SH-SY5Y (cell line): ENCODE results near the gene RERE.

Experiments used
- GATA2 ChIP-seq: IDR thresholded peaks from 2 replicates; pipeline ENCODE4 v1.6.1; 2011; ENCODE audit warnings: mild to moderate bottlenecking, low read depth, low read length
- GATA3 ChIP-seq: IDR thresholded peaks from 2 replicates; pipeline ENCODE4 v1.6.1; 2011; ENCODE audit warnings: low read depth, mild to moderate bottlenecking, low read length, moderate library complexity

The RERE gene

GRCh38 chr1:8358897-8359616 lies 458.4 kb downstream of the RERE start:
- no peak for TF ChIP-seq GATA2
- TF ChIP-seq GATA3: no peak

DNA sequence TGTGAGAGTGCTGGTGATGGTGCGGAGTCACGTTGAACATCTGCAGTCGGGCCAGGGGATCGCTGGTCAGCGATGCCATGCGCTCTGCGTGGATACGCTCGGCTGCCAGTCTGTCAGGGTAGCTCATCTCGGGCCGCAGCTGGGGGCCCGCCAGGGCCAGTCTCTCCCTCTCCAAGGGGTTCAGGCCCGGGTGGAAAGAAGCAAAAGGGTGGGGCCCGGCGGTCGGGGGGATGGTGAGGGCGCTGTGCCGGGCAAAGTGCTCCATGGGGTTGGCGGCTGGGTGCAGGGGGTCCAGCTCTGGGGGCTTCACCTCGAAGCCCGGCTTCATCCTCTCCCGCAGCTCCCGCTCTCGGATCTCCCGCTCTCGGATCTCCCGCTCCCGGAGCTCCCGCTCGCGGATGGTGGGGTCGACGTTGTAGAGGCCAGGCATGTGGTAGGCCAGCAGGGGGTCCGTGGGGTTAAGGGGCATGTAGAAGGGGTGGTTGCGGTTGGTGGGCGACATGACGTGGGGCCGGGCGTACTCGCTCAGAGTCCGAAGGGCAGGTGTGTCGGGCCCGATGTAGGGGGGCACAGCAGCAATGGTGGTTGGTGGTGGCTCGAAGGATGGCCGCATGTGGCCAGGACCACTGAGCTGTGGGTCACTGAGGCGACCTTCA lies 459.1 kb downstream of the RERE start:
- TF ChIP-seq GATA3: no peak
- TF ChIP-seq GATA2: no peak

DNA sequence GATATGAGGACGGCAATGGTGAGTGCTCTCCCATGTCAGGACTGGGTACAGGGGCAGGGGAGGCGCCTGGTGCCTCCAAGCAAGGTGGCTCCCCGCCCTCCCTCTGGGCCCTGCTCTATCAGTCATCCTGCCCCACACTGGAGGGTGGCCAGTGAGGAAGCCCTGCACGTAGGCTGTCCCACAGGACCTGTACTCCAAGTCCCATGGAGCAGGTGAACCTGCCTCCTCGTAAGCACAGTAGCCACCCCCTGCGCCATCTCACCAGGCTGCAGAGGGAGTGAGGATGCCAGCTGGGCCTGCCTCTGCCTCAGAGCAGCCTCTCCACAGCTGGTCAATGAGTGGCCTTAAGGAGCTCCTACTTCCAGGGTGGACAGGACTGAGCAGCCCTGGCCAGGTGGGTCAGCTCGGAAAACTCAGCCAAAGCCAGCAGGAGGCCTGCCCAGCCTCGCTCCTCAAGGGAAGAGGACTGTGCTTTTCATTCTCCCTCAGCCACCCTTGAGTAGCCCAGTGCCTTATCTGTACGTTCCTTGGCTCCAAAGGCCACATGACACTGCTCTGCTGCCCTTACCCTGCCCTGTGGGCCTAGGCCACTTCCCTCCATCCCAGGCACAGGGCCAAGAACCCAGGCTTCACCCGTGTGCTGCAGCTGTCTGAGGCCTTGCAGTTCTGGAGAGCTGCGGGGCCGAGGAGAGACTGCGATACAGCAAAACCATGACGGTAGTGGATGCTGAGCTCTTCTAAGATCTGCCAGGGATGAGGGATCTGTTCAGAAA lies 459.9 kb downstream of the RERE start:
- no peak for TF ChIP-seq GATA2
- TF ChIP-seq GATA3: no peak

- no peak for TF ChIP-seq GATA3
Measured at GRCh38 chr1:8356256-8357209, 460.9 kb downstream of the RERE start.

DNA sequence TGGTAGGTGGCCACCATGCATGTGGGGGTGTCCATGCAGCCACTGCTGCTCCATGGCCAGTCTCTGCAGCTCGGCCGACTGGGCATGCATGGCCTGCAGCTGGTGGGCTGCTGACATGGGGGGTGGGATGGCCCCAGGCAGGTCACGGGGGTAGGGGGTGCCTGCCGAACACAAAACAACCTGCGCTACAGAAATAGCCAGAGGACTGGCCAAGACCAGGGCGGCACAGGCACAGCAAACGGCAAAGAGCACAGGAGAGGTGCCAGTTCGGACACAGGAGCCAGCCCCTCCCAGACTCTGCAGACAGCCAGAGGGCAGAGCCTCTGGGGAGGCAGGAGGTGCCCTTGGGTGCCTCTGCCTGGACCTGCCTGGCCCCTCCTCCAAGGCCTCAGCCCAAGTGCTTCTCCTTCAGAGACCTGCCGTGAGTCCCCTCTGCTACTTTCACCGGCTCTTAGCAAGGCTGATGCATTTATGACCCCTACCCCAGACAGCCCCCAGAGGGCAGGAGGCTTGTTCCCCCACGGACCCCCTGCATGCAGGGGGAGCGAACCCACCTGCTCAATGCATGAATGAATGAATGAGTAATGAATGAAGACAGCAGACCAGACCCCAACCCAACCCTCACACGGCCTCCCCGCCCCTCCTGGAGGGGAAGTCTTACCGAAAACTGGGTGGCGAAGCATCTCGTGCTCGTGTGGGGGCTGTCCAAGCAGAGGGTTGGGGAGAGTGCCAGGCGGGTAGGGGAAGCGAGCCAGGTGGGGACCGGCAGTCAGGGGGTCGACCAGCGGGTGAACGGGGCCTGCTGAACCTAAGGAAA lies 461.8 kb downstream of the RERE start:
- TF ChIP-seq GATA3 (no peak), GATA2 (no peak)

GRCh38 chr1:8354038-8354437 lies 463.4 kb downstream of the RERE start:
- TF ChIP-seq GATA2: no peak
- no peak for TF ChIP-seq GATA3

DNA sequence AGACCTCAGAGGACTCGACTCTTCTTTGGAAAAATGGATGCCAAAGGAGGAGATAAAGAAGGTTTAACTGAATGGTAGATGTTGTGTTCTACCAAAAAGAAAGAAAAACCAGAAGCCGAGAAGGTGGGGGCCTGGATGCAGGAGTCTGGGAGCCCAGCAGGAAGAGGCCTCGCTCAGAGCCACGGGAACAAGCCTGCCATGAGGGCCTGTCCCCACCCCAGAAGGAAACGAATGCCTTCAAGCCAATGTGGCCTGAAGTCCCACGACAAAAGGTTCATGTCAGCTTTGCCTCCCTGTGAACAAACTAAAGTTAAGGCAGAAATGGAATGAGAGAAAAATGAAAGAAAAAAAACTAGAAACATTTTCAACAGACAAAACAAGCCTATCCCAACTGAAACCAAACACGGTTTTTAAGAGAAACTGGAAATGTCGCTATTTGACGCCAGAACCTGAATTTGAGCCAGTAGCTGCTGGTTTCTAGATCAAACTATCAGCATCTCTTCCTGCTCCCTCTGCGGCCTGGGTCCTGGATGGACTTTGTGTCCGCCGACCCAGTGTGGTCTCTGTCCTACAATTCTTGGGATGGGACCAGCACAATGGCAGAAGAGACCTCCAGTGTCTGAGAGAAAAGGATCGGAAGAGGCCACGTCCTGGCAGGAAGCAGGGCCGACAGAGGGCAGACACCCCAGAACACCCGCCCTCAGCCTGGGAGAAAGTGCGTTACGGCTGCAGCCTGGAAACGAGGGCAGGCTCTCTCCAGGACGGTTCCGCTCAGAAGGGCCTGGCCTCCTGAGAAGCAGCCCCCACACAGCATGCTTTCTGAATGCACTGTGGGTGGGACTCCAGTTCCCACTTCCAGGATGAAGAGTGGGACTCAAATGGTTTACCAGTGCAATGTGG lies 464.3 kb downstream of the RERE start:
- no peak for TF ChIP-seq GATA3
- TF ChIP-seq GATA2: no peak

GRCh38 chr1:8352471-8352845 lies 465.0 kb downstream of the RERE start:
- no peak for TF ChIP-seq GATA3
- TF ChIP-seq GATA2: no peak

DNA sequence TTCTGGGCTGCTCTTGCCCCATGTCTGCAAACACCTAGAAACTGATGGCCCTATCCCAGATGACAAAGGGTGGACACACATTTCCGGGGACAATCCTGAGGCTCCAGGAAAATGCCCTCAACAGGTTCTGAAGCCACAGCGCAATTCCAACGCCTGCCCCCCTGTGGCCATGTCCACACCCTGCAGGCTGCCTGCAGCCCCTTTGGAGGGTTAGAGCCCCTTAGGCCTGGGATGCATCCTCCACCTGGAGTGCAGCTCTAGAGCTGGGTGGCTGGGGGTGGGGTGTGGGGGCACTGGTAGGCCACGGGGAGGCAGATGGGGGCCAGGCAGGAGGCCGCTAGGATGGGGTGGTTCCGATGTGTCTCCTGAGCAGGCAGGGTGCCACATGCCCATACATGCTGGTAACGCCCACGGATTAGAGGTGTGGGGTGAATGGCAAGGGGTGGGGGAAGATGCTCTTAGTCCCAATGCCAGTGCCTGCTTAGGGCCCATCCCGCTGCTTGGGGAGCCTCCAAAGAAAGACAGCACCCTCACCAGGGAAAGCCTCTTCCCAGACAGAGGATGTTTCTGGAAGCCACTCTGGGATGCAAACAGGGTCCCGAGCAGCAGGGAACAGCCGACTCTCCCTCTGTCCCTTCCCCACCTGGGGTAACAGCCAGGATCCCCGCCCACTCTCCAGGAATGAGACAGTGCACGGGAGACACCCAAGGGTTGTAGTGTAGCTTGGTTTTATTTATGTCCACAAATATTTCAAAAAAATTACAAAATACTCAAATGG lies 465.6 kb downstream of the RERE start:
- TF ChIP-seq GATA2 (no peak), GATA3 (no peak)

GRCh38 chr1:8350914-8351684 lies 466.3 kb downstream of the RERE start:
- TF ChIP-seq GATA3: no peak
- TF ChIP-seq GATA2: no peak

DNA sequence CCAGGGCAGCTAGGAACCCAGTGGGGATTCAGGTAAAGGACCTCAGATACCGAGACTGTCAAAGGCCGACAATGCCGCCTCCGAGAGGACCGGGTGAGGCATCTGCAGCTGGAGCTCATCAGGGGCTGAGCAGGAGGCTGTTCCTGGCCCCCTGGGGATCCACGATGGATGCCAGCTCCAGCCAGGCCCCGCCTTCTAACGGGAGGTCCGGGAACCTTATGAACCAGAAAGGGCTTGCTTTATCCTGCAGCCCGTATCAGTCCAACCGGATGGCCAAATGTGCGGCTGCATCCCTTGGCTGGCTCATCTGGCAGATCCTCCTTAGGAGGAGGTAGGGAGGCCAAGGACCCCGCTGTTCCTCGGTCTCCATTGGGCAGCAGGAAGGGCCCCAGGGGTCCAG lies 467.5 kb downstream of the RERE start:
- TF ChIP-seq GATA2 (no peak), GATA3 (no peak)
